Smooth muscle cell of the brain vasculature (primary cell): ENCODE data around the gene POMT2.

ENCODE experiments used
- DNase-seq: peaks from one replicate; pipeline ENCODE4 v3.0.0-alpha.2; 2012; ENCODE audit warnings: low read depth, low spot score

POMT2 gene

GRCh38 chr14:77267937-77268699, 52.6 kb downstream of the POMT2 start:
- no peak for DNase-seq

- no peak for DNase-seq
Measured at GRCh38 chr14:77266336-77266735, 54.3 kb downstream of the POMT2 start.

GRCh38 chr14:77265561-77266335, 54.9 kb downstream of the POMT2 start:
- DNase-seq: no peak

- no peak for DNase-seq
Measured at GRCh38 chr14:77265187-77265515, 55.5 kb downstream of the POMT2 start.

GRCh38 chr14:77264466-77265186, 56.1 kb downstream of the POMT2 start:
- no peak for DNase-seq

GRCh38 chr14:77260631-77261030, 60.1 kb downstream of the POMT2 start:
- no peak for DNase-seq

GRCh38 chr14:77260199-77260598, 60.5 kb downstream of the POMT2 start:
- no peak for DNase-seq

GRCh38 chr14:77259025-77259715, 61.5 kb downstream of the POMT2 start:
- no peak for DNase-seq

GRCh38 chr14:77258566-77258965, 62.1 kb downstream of the POMT2 start:
- DNase-seq: no peak

GRCh38 chr14:77257700-77258099, 63.0 kb downstream of the POMT2 start:
- no peak for DNase-seq

GRCh38 chr14:77256694-77257093, 64.0 kb downstream of the POMT2 start:
- no peak for DNase-seq

- DNase-seq: no peak
Measured at GRCh38 chr14:77253333-77254190, 67.1 kb downstream of the POMT2 start.

GRCh38 chr14:77251870-77252269, 68.8 kb downstream of the POMT2 start:
- no peak for DNase-seq

GRCh38 chr14:77250927-77251326, 69.8 kb downstream of the POMT2 start:
- DNase-seq: no peak

- DNase-seq: no peak
Measured at GRCh38 chr14:77249286-77249685, 71.4 kb downstream of the POMT2 start.

GRCh38 chr14:77248666-77249065, 72.0 kb downstream of the POMT2 start:
- DNase-seq: no peak

GRCh38 chr14:77246784-77247183, 73.9 kb downstream of the POMT2 start:
- DNase-seq: no peak

GRCh38 chr14:77245820-77246219, 74.9 kb downstream of the POMT2 start:
- DNase-seq: no peak

- no peak for DNase-seq
Measured at GRCh38 chr14:77243853-77244252, 76.8 kb downstream of the POMT2 start.

GRCh38 chr14:77242752-77243151, 77.9 kb downstream of the POMT2 start:
- DNase-seq: no peak

GRCh38 chr14:77241955-77242354, 78.7 kb downstream of the POMT2 start:
- no peak for DNase-seq
